ENCODE results near the gene PIP.
"Not testable (repeated sequence)": the region's sequence is repeated elsewhere in the genome, so short reads cannot be mapped to it uniquely, and the experiment has no call there.

Gene PIP, protein sequence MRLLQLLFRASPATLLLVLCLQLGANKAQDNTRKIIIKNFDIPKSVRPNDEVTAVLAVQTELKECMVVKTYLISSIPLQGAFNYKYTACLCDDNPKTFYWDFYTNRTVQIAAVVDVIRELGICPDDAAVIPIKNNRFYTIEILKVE

DNA sequence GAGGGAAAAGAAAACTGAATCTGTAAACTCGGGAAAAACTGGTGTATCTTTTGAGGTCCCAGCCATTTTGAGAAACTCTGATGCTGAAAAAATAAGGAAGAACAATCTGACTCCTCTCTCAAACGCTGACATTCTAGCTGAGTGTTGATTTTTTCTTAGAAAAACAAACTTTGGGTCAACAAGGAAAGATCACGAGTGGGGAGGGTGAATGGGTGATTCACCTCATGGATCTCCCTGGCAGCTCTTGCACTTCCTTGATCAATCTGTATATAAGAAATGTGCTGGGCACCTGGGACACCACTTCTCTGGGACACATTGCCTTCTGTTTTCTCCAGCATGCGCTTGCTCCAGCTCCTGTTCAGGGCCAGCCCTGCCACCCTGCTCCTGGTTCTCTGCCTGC is at the start of gene PIP:
TSS of gene PIP (plus strand) at position 297 of the 400 bp plus-strand sequence. CDS start at position 337, 40 bp downstream.
- DNase-seq (ENCODE audit: low read depth in 2 of 2), result no peak

GRCh38 chr7:143085109-143085508 is 46.8 kb upstream of the PIP start:
- no peak for DNase-seq (ENCODE audit: low read depth in 2 of 2)

- DNase-seq (ENCODE audit: low read depth in 2 of 2), result not testable (repeated sequence)
Observed at GRCh38 chr7:143085610-143086009, 46.3 kb upstream of the PIP start.

DNA sequence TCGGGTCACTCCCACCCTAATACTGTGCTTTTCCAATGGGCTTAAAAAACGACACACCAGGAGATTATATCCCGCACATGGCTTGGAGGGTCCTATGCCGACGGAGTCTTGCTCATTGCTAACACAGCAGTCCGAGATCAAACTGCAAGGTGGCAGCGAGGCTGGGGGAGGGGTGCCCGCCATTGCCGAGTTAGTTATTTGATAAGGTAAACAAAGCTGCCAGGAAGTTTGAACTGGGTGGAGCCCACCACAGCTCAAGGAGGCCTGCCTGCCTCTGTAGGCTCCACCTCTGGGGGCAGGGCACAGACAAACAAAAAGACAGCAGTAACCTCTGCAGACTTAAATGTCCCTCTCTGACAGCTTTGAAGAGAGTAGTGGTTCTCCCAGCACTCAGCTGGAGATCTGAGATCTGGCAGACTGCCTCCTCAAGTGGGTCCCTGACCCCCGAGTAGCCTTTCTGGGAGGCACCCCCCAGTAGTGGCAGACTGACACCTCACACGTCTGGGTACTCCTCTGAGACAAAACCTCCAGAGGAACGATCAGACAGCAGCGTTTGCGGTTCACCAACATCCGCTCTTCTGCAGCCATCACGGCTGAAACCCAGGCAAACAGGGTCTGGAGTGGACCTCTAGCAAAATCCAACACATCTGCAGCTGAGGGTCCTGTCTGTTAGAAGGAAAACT is 43.2 kb upstream of the PIP start:
- not testable (repeated sequence) for DNase-seq (ENCODE audit: low read depth in 2 of 2)

GRCh38 chr7:143096146-143096545 is 35.7 kb upstream of the PIP start:
- DNase-seq (ENCODE audit: low read depth in 2 of 2), result no peak

- DNase-seq (ENCODE audit: low read depth in 2 of 2), result not testable (repeated sequence)
Observed at GRCh38 chr7:143099579-143099978, 32.3 kb upstream of the PIP start.

DNA sequence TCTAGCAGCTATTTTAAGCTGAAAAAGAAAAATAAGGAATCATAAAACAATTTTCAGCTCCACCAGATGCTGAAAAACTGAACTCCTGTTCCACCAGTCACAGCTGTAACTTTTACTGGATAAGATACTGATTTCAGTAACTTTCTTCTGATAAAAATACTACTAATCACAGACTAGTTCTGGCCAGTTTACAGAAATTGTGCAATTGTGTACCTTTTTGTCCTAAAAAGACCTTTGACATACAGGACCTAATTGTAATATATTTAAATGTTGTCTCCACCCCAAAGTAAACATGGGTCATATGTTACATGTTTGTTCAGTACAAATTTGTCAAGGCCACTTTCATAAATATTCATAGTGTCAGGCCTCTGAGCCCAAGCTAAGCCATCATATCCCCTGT is 27.1 kb upstream of the PIP start:
- DNase-seq (ENCODE audit: low read depth in 2 of 2), result no peak

DNA sequence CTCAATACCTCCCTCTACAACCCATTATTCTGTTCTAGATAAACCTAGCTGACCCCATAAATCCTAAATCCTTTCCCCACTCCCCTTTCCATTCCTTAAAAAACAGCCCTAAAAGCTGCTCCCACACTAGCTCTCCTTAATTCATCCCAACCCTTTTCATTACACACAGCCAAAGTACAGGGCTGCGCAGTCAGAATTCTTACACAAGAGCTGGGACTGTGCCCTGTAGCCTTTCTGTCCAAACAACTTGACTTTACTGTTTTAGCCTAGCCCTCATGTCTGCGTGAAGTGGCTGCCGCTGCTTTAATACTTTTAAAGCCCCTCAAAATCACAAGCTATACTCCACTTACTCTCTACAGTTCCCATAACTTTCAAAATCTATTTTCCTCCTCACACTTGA is 23.9 kb upstream of the PIP start:
- DNase-seq (ENCODE audit: low read depth in 2 of 2), result not testable (repeated sequence)

DNA sequence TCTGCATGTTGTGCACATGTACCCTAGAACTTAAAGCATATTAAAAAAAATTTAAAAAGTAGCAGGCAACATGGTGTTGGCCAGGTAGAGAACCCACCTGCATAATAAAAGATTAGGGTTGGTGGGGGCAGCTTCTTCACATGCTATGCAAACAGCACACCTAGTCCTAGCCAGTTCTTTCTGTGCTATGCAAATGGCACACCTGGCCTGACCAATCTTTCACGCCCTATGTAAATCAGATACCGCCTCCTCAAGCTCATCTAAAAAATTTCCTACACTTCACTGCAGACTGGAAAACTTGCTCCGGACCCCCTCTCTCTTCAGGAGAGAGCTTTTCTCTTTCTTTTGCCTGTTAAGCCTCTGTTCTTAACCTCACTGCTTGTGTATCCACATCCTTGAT is 14.5 kb upstream of the PIP start:
- DNase-seq (ENCODE audit: low read depth in 2 of 2), result no peak

GRCh38 chr7:143120691-143121405 is 11.0 kb upstream of the PIP start:
- no peak for DNase-seq (ENCODE audit: low read depth in 2 of 2)

DNA sequence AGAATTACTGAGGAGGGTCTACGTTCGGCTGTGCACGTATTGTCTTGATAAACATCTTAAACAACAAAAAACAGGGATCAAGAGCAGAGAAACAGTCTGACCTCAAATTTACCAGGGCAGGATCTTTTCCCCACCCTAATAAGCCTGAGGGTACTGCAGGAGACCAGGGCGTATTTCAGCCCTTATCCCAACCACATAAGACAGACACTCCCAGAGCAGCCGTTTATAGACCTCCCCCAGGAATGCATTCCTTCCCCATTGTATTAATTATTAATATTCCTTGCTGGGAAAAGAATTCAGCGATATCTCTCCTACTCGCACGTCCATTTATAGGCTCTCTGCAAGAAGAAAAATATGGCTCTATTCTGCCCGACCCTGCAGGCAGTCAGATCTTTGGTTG is 8.6 kb upstream of the PIP start:
- not testable (repeated sequence) for DNase-seq (ENCODE audit: low read depth in 2 of 2)

DNA sequence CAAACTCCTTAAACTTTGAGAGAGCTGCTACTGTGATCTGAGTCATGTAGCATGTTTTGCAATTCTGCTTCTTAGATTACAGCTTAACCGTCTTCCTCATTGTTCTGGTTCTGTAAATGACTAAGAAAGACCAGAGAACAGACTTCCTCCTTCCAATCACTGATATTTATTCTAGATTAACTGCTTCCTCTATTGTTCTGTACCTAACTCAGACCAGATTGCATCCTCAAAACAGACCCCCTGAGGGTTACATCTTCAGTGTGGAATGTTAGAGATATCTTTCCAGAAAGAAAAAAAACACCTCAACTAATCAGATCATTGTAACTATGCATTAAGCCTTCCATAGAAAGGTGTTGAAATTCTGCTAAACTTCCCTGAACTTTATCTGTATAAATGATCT is 5.7 kb upstream of the PIP start:
- no peak for DNase-seq (ENCODE audit: low read depth in 2 of 2)

DNA sequence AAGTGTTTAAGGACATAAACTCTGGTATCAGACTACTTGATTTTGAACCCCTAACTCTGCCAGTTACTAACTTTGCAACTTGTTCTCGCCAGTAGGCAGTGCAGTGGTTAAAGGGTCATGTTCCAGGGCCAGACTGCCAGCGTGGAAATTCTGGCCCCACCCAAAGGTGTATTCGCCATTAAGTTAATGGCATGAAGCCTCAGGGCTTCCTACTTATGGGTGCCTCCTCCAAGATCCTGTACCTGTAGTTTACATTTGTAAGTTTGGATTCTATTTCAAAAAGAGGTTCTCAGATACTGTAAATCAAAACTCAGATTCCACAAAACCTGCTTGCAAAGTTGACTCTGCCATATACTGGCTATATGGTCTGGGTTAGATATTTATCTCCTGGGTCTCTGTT is 2.8 kb upstream of the PIP start:
- no peak for DNase-seq (ENCODE audit: low read depth in 2 of 2)

- DNase-seq (ENCODE audit: low read depth in 2 of 2), result no peak
Observed at GRCh38 chr7:143129477-143129876, 2.4 kb upstream of the PIP start.

- DNase-seq (ENCODE audit: low read depth in 2 of 2), result no peak
Observed at GRCh38 chr7:143130541-143130940, 1.3 kb upstream of the PIP start.

DNA sequence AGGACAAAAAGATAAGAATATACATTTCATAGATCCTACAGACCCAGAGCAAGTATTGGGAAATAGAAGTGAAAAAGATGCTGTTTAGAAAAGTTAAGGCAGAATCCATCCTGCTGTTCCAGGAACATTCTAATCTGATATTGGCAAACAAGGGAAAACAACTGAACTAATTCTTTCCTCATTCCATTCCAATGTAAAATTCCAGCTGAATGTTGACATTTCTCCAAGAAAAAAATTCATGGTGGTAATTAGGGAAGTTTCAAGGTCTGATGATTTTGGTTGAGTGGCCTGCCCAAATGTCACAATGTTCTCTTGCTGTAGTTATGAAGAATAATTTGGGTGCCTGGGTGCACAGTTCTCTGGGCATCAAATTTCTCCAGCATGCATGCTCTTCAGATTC is 15.2 kb downstream of the PIP start:
- DNase-seq (ENCODE audit: low read depth in 2 of 2), result no peak

DNA sequence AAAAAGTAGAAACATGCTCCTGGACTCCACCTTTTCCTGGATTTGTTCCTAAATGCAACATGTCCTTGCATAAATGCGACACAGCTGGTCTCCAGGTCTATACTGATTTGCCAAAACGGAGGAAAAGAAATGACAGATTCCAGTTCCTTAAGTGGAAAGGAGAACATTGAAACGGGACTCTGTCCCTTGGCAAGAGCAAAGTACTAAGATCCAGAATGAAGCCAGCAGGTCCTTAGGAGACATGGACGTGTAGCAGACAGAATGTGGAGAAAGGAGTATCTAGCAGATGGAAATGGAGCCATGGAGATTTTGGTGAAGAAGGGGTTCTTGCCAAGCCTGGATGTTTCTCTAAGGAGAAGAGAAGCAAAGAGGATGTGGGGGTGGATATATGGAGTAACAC is 16.2 kb downstream of the PIP start:
- DNase-seq (ENCODE audit: low read depth in 2 of 2), result no peak

DNA sequence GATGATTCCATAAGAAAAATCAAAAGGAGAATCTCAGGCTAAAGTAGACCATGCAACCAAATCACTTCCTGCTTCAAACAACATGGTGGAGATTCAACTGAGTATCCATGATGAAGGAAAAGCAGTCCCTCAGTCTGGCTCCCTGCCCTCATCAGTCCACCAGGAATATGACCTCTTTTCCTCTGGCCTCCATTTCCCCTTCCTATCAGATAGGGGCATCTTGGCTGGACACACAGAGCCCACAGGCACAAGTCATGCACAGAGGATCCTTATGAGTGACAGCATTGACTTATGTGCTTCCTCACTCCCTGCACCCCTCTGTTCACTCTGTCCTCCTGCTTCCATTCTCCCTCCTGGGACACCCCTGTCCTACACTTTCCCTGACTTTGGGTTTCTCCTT is 16.8 kb downstream of the PIP start:
- no peak for DNase-seq (ENCODE audit: low read depth in 2 of 2)

DNA sequence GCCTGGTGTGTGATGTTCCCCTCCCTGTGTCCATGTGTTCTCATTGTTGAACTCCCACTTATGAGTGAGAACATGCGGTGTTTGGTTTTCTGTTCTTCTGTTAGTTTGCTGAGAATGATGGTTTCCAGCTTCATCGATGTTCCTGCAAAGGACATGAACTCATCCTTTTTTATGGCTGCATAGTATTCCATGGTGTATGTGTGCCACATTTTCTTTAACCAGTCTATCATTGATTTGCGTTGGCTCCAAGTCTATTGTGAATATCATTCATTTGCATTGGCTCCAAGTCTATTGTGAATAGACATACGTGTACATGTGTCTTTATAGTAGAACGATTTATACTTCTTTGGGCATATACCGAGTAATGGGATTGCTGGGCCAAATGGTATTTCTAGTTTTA is 18.8 kb downstream of the PIP start:
- DNase-seq (ENCODE audit: low read depth in 2 of 2), result not testable (repeated sequence)

GRCh38 chr7:143158617-143159016 is 26.7 kb downstream of the PIP start:
- not testable (repeated sequence) for DNase-seq (ENCODE audit: low read depth in 2 of 2)

DNA sequence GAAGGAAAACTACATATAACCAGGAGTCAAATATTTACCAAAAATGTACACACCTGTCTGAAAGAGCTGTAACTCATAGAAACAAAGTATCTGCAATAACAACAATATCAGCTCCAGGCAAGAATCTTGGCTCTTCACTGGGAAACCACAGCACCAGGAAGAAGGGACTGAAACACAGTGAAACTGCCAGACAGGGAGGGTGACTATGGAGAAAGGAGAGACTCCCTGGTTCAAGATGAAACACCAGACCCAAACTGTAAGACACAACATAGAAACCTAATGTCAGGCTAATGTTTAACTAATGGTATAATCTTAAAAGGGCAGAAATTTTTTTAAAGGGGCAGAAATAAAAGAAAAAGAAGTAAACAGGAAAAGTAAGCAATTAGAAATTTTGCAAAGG is 39.8 kb downstream of the PIP start:
- DNase-seq (ENCODE audit: low read depth in 2 of 2), result no peak

- no peak for DNase-seq (ENCODE audit: low read depth in 2 of 2)
Observed at GRCh38 chr7:143172354-143172753, 40.5 kb downstream of the PIP start.

DNA sequence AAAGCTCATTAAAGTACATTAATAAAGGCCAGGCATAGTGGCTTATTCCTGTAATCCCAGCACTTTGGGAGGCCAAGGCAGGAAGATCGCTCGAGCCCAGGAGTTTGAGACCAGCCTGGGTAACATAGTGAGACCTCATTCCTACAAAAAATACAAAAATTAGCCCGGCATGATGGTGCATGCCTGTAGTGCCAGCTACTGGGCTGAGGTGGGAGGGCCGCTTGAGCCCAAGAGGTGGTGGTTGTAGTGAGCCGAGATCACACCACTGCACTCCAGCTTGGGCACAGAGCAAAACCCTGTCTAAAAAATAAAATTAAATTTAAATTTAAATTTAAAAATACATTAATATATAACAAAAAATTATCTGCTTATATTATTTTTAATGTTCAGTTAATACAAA is 44.3 kb downstream of the PIP start:
- DNase-seq (ENCODE audit: low read depth in 2 of 2), result no peak

Measured in activated CD8-positive, alpha-beta memory T cell treated with anti-CD3 and anti-CD28 coated beads for 4 hours (primary cell).